CD4-positive, CD25-positive, alpha-beta regulatory T cell (primary cell): Measurements from ENCODE around the gene NOS1AP. TPM values are rescaled to one million over a fixed set of nuclear protein-coding genes. Genes with fewer than 3 reads are reported as not detected.

Source experiments
- ATAC-seq, 2 donors: fragments of 150-1000 bp; cut with Tn5 transposase; one replicate each; pipeline ENCODE4 v1.10.0; 2021; ENCODE audit warnings: low read depth in 2 of 2, moderate number of reproducible peaks in 2 of 2, moderate library complexity in 1 of 2
- DNase-seq, 3 donors: peaks; one replicate each; pipeline versions ENCODE4 v3.0.0 to v3.0.0-alpha.2; 2012 to 2022; ENCODE audit warnings: mixed read lengths in 1 of 3
- H3K27ac ChIP-seq: one replicate; pipeline ENCODE4 v1.7.0; 2013; ENCODE audit warnings: mild to moderate bottlenecking, low read length; ENCODE audit not compliant: insufficient read depth, poor library complexity, severe bottlenecking
- H3K27me3 ChIP-seq: one replicate; pipeline ENCODE4 v1.7.0; 2013; ENCODE audit warnings: low read length; ENCODE audit not compliant: control insufficient read depth, insufficient read depth
- H3K36me3 ChIP-seq: one replicate; pipeline ENCODE4 v1.7.0; 2013; ENCODE audit warnings: mild to moderate bottlenecking, low read length, moderate library complexity; ENCODE audit not compliant: control insufficient read depth, insufficient read depth
- H3K4me1 ChIP-seq: 2 replicates; pipeline ENCODE4 v1.7.0; 2013; ENCODE audit warnings: mild to moderate bottlenecking, low read length; ENCODE audit not compliant: insufficient read depth, control insufficient read depth, poor library complexity, severe bottlenecking
- H3K4me3 ChIP-seq: one replicate; pipeline ENCODE4 v1.7.0; 2013; ENCODE audit warnings: low read depth, mild to moderate bottlenecking, low read length, moderate library complexity
- H3K9me3 ChIP-seq, 2 experiments: 1 replicate in 1 of 2; 2 replicates in 1 of 2; pipeline ENCODE4 v1.7.0; 2013; ENCODE audit warnings: low read length in 2 of 2, mild to moderate bottlenecking in 1 of 2, moderate library complexity in 1 of 2; ENCODE audit not compliant: control insufficient read depth in 2 of 2
- H3K27ac Mint-ChIP-seq, 3 donors: one replicate each; pipeline ENCODE4 v1.8.0; 2020 to 2022; ENCODE audit warnings: mild to moderate bottlenecking in 3 of 3, mixed read lengths in 3 of 3, moderate library complexity in 2 of 3
- H3K27me3 Mint-ChIP-seq: one replicate; pipeline ENCODE4 v1.8.0; 2022; ENCODE audit warnings: mild to moderate bottlenecking, mixed read lengths
- H3K36me3 Mint-ChIP-seq: one replicate; pipeline ENCODE4 v1.8.0; 2020; ENCODE audit warnings: mixed read lengths
- H3K4me1 Mint-ChIP-seq, 4 donors: one replicate each; pipeline ENCODE4 v1.8.0; 2020 to 2022; ENCODE audit warnings: mixed read lengths in 4 of 4, mild to moderate bottlenecking in 1 of 4
- H3K4me3 Mint-ChIP-seq, 4 donors: one replicate each; pipeline ENCODE4 v1.8.0; 2020 to 2022; ENCODE audit warnings: mild to moderate bottlenecking in 4 of 4, mixed read lengths in 4 of 4, moderate library complexity in 3 of 4
- H3K9me3 Mint-ChIP-seq, 7 donors: one replicate each; pipeline ENCODE4 v1.8.0; 2020 to 2022; ENCODE audit warnings: mixed read lengths in 7 of 7, mild to moderate bottlenecking in 3 of 7, moderate library complexity in 2 of 7
- polyA plus RNA-seq, 4 donors: library from polyadenylated mRNA; unstranded; fragments of 300-500 nt; fragmentation: Illumina TruSeq; gene quantifications; one replicate each; pipeline ENCODE4 v1.2.3, GENCODE V29; 2021
- total RNA-seq: library from RNA; stranded (reverse); gene quantifications from one replicate; pipeline ENCODE4 v1.2.3, GENCODE V29; 2022

NOS1AP gene
- total and polyA plus RNA-seq, 5 donors from 2014 or later: not detected

DNA sequence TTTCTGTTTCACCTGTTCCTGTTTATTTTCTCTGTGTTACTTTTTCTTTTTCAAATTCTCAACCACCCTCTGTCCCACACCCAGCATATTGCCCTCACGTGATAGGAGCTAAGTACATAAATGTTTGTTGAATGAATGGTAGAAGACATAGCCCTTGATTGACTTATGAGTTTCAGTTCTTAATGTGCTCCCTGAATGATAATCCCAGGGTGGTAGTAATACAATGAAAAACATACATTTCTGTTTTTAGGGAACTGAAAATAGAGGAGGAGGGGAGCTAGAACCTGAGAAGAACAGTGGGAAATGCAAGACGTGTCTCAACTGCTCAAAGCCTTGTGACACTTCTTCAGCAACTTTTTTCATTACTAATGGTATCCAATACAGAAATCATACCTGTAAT is 160.1 kb downstream of the NOS1AP start:
- Histone ChIP-seq H3K36me3 (no peaks in the 10 kb centered on the region), H3K4me1 (no peaks in the 10 kb centered on the region), H3K27ac (no peak overlapping the region), H3K4me3 (no peak overlapping the region), H3K9me3 (no peaks in the 10 kb centered on the region), H3K27me3 (peaks cover 3% of the 10 kb centered on the region)
- H3K9me3 Mint-ChIP-seq: no peaks in the 10 kb centered on the region
- H3K36me3 Mint-ChIP-seq: no peaks in the 10 kb centered on the region
- peaks cover 20% of the 10 kb centered on the region for H3K27me3 Mint-ChIP-seq
- ATAC-seq: no peak
- no peak overlapping the region for H3K4me3 Mint-ChIP-seq
- H3K4me1 Mint-ChIP-seq: no peaks in the 10 kb centered on the region
- H3K27ac Mint-ChIP-seq: no peak overlapping the region
- DNase-seq: no peak

DNA sequence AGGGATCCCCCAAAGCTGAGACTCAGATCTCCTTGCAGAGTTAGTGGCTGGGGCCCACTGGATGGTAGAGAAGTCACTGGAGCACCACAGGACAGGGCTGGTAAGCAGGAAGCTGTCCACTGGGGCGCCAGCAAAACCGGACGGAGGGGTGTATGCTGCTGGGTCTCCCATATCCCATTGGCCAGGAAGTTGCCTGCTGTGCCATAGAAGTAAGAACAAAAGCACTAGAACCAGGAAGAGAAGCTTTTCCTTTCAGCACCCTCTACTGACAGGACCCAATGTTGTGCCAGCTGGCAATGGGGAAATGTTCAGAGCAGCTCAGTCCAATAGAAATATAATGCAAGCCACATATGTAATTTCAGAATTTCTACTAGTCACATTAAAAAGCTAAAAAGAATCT is 160.6 kb downstream of the NOS1AP start:
- DNase-seq (no peak), ATAC-seq (no peak)
- Histone ChIP-seq H3K4me3 (no peak overlapping the region), H3K4me1 (no peaks in the 10 kb centered on the region), H3K27me3 (peaks cover 3% of the 10 kb centered on the region), H3K27ac (no peak overlapping the region), H3K9me3 (no peaks in the 10 kb centered on the region), H3K36me3 (no peaks in the 10 kb centered on the region)
- peaks cover 25% of the 10 kb centered on the region for H3K27me3 Mint-ChIP-seq
- H3K4me3 Mint-ChIP-seq: no peak overlapping the region
- H3K4me1 Mint-ChIP-seq: no peaks in the 10 kb centered on the region
- H3K36me3 Mint-ChIP-seq: no peaks in the 10 kb centered on the region
- H3K9me3 Mint-ChIP-seq: no peaks in the 10 kb centered on the region
- no peak overlapping the region for H3K27ac Mint-ChIP-seq

DNA sequence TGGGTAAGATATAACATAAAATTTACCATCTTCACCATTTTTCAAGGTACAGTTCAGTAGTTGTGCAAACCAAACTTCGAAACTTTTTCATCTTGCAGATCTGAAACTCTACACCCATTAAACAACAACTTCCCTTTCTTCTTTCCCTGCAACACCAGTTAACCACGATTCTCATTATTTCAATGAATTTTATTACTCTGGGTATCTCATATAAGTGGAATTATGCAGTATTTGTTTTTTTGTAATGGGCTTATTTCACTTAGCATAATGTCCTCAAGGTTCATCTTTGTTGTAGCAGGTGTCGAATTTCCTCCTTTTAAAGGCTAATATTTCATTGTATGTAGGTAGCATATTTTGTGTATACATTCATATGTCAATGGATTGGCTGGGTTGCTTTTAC is 161.0 kb downstream of the NOS1AP start:
- Mint-ChIP-seq H3K36me3 (no peaks in the 10 kb centered on the region), H3K4me3 (no peak overlapping the region), H3K27ac (no peak overlapping the region), H3K4me1 (no peaks in the 10 kb centered on the region), H3K27me3 (peaks cover 29% of the 10 kb centered on the region), H3K9me3 (no peaks in the 10 kb centered on the region)
- H3K36me3 ChIP-seq: no peaks in the 10 kb centered on the region
- no peak overlapping the region for H3K27ac ChIP-seq
- no peaks in the 10 kb centered on the region for H3K4me1 ChIP-seq
- no peak overlapping the region for H3K4me3 ChIP-seq
- no peaks in the 10 kb centered on the region for H3K9me3 ChIP-seq
- no peak for ATAC-seq
- peaks cover 3% of the 10 kb centered on the region for H3K27me3 ChIP-seq
- no peak for DNase-seq

DNA sequence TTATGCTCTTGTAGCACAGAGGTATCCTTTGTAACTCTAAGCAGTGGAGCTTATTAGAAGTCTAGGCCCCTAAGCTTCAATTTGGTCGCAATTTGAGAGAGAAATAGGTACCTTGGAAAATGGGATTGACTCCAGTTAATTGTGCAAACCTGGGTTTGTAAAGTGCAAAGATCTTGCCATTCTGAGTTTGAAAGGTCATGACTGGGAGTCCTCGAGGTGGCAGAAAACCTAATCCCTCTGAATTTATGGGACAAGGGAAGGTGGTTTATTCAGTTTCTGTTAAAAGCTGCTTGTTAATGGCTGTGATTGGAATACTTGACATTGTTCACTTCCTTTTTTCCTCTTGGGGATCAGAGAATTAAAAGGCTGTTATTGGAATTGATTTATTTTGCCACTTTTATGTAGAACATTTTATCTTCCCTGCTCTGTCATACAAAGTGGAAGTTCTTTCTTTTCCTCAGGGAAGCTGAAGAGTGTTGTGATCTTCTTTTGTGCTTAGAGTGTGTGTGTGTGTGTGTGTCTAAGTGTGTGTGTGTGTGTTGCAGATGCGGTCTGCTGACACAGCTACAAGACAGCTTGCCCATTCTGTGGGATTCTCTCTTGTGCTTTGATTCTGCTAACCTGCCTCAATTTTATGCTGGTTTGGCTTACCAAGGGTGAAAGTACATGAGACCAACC is 162.7 kb downstream of the NOS1AP start:
- Mint-ChIP-seq H3K9me3 (no peaks in the 10 kb centered on the region), H3K36me3 (no peaks in the 10 kb centered on the region), H3K27me3 (peaks cover 37% of the 10 kb centered on the region), H3K4me1 (no peaks in the 10 kb centered on the region), H3K27ac (no peak overlapping the region), H3K4me3 (no peak overlapping the region)
- Histone ChIP-seq H3K36me3 (no peaks in the 10 kb centered on the region), H3K27me3 (peaks cover 8% of the 10 kb centered on the region), H3K4me1 (no peaks in the 10 kb centered on the region), H3K27ac (no peak overlapping the region), H3K9me3 (no peaks in the 10 kb centered on the region), H3K4me3 (no peak overlapping the region)
- DNase-seq (no peak), ATAC-seq (no peak)

DNA sequence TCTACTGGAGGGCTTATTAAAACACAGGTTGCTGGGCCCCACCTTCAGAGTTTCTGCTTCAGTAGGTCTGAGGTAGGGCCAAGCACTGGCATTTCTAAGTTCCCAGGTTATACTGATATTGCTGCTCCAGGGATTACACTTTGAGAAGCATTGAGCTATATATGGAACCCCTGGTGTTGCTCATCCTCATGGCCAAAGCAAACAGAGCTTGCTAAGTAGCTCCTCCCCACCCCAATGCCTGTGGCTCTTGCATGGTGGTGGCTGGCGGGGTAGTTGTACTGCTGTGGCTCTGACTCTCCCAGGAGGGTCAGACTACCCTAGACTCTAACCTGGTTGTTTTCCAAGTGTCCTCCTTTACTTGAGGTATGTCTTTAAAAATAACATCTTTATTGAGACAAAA is 163.6 kb downstream of the NOS1AP start:
- Mint-ChIP-seq H3K4me3 (no peak overlapping the region), H3K4me1 (no peaks in the 10 kb centered on the region), H3K9me3 (no peaks in the 10 kb centered on the region), H3K36me3 (no peaks in the 10 kb centered on the region), H3K27me3 (peaks cover 34% of the 10 kb centered on the region), H3K27ac (no peak overlapping the region)
- H3K4me1 ChIP-seq: no peaks in the 10 kb centered on the region
- DNase-seq (no peak), ATAC-seq (no peak)
- peaks cover 11% of the 10 kb centered on the region for H3K27me3 ChIP-seq
- no peak overlapping the region for H3K27ac ChIP-seq
- no peak overlapping the region for H3K4me3 ChIP-seq
- no peaks in the 10 kb centered on the region for H3K36me3 ChIP-seq
- H3K9me3 ChIP-seq: no peaks in the 10 kb centered on the region

DNA sequence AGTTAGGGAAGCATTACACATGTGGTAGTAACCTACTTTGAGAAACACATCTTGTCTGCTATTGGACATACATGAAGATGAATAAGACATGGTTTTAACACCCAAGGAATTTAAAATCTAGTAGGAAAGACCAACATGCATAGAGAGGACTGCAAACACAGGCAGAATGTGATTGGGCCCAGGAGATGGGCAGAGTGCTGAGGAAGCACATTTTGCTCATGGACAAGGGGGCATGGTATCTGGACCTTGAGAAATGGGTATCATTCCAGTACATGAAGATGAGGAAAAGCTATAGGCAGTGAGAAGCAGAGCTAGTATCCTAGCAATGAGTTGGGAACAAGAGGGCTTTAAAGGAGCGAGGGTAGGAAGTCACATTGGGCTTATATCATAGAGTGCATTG is 164.4 kb downstream of the NOS1AP start:
- H3K4me1 Mint-ChIP-seq: no peaks in the 10 kb centered on the region
- peaks cover 33% of the 10 kb centered on the region for H3K27me3 Mint-ChIP-seq
- no peaks in the 10 kb centered on the region for H3K36me3 ChIP-seq
- H3K36me3 Mint-ChIP-seq: no peaks in the 10 kb centered on the region
- no peak overlapping the region for H3K27ac ChIP-seq
- no peak for DNase-seq
- no peaks in the 10 kb centered on the region for H3K9me3 Mint-ChIP-seq
- H3K4me3 Mint-ChIP-seq: no peak overlapping the region
- no peak overlapping the region for H3K4me3 ChIP-seq
- no peak for ATAC-seq
- H3K27me3 ChIP-seq: peaks cover 11% of the 10 kb centered on the region
- H3K9me3 ChIP-seq: no peaks in the 10 kb centered on the region
- no peak overlapping the region for H3K27ac Mint-ChIP-seq
- no peaks in the 10 kb centered on the region for H3K4me1 ChIP-seq

DNA sequence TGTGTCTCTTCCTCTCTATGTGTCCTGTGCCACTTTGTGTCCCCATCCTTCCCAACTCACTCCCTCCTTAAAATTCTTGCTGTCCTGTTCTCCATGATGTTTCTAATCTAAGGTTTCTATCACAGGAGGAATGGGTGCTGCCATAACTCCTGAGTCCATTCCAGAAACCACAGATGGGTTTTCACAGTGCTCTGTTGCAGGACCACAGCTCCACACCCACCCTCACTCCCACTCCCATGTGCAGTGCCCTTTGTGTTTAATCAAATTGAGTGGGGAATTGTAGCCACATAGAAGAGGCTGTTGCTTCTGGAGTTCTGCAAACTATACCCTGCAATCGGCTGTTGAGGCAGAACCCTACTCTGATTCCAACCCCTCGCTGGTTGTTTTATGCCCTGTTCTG is 165.1 kb downstream of the NOS1AP start:
- Histone ChIP-seq H3K27ac (no peak overlapping the region), H3K36me3 (no peaks in the 10 kb centered on the region), H3K27me3 (peaks cover 11% of the 10 kb centered on the region), H3K9me3 (no peaks in the 10 kb centered on the region), H3K4me3 (no peak overlapping the region), H3K4me1 (no peaks in the 10 kb centered on the region)
- DNase-seq (no peak), ATAC-seq (no peak)
- no peaks in the 10 kb centered on the region for H3K9me3 Mint-ChIP-seq
- H3K4me1 Mint-ChIP-seq: no peaks in the 10 kb centered on the region
- H3K36me3 Mint-ChIP-seq: no peaks in the 10 kb centered on the region
- no peak overlapping the region for H3K27ac Mint-ChIP-seq
- H3K27me3 Mint-ChIP-seq: peaks cover 32% of the 10 kb centered on the region
- H3K4me3 Mint-ChIP-seq: no peak overlapping the region

DNA sequence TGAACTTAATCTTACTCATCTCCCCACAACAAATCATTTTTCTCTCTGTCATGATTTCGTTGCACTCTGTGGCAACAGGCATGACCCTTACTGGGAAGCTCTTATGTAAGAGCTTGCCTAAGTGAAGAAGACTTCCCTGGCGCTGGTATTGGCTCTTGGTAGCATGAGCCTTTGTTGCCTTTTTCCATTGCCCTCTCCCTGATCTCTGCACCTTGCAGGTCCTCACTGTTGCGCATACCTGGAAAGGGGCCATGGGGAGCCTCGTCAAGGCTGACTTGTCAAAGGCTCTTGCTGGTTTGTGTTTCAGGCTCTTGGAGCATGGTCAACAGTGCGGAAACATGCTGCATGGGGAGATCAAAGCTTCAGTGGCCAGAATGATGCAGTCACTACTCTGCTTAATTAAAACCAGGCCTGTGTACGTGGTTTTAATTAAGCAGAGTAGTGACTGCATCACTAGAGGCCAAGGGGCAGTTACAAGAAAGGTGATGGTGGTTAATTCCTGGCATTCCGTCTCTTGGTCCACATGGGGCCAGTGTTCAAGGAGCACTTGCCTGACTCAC is 165.8 kb downstream of the NOS1AP start:
- H3K4me3 ChIP-seq: no peak overlapping the region
- H3K27ac ChIP-seq: no peak overlapping the region
- H3K27me3 Mint-ChIP-seq: peaks cover 27% of the 10 kb centered on the region

More for the DNA sequence above, 165.8 kb downstream of the NOS1AP start:
- Mint-ChIP-seq H3K9me3 (no peaks in the 10 kb centered on the region), H3K36me3 (no peaks in the 10 kb centered on the region), H3K4me1 (no peaks in the 10 kb centered on the region), H3K4me3 (no peak overlapping the region), H3K27ac (no peak overlapping the region)
- Histone ChIP-seq H3K36me3 (no peaks in the 10 kb centered on the region), H3K9me3 (no peaks in the 10 kb centered on the region), H3K4me1 (no peaks in the 10 kb centered on the region), H3K27me3 (peaks cover 11% of the 10 kb centered on the region)
- ATAC-seq (no peak), DNase-seq (no peak)
